ENCODE results near the gene CNN1.

GRCh38 chr19:11577451-11578257 lies 39.0 kb downstream of the CNN1 start, which contains the start of gene ACP5:
- TF ChIP-seq EZH2phosphoT487 (IDR thresholded peaks at IDR 0.05; ENCODE audit: borderline replicate concordance), result no peak
- no peak for TF ChIP-seq CTCF (conservative IDR thresholded peaks at IDR 0.05; ENCODE audit: low read length)

All from Loucy (cell line).